OCI-LY1 (cell line): Measurements from ENCODE around the gene GPR17.

Source experiments
- H2AFZ ChIP-seq: fragments of 200-600 bp; sonication (generic), shearing (Covaris generic); 2 replicates; pipeline ENCODE4 v1.6.0; 2014; ENCODE audit warnings: antibody characterized with exemption, mild to moderate bottlenecking, low read length
- H3F3A ChIP-seq: fragments of 200-600 bp; sonication (generic), shearing (Covaris generic); 2 replicates; pipeline ENCODE4 v1.6.0; 2014; ENCODE audit warnings: mild to moderate bottlenecking, antibody characterized with exemption, low read length, moderate library complexity; ENCODE audit not compliant: insufficient read depth
- H3K27ac ChIP-seq: fragments of 200-600 bp; sonication (generic); 2 replicates; pipeline ENCODE4 v1.5.1; 2014; ENCODE audit warnings: low read length, mixed run types, mild to moderate bottlenecking, low read depth; ENCODE audit not compliant: poor library complexity, severe bottlenecking
- H3K27me3 ChIP-seq: fragments of 200-600 bp; sonication (generic); 2 replicates; pipeline ENCODE4 v1.6.0; 2014; ENCODE audit warnings: antibody characterized with exemption, mild to moderate bottlenecking, low read length, moderate library complexity; ENCODE audit not compliant: insufficient read depth
- H3K36me3 ChIP-seq: fragments of 200-600 bp; sonication (generic); 2 replicates; pipeline ENCODE4 v1.6.1; 2014; ENCODE audit warnings: mild to moderate bottlenecking, antibody characterized with exemption, low read length, moderate library complexity, mixed read lengths; ENCODE audit not compliant: insufficient read depth
- H3K4me1 ChIP-seq: fragments of 200-600 bp; sonication (generic); 2 replicates; pipeline ENCODE4 v1.5.1; 2014; ENCODE audit warnings: mild to moderate bottlenecking, low read length, moderate library complexity; ENCODE audit not compliant: insufficient read depth, severe bottlenecking
- H3K4me2 ChIP-seq: fragments of 200-600 bp; sonication (generic), shearing (Covaris generic); 2 replicates; pipeline ENCODE4 v1.6.1; 2014; ENCODE audit warnings: low read length
- H3K4me3 ChIP-seq: fragments of 200-600 bp; sonication (generic); 2 replicates; pipeline ENCODE4 v1.5.1; 2014; ENCODE audit warnings: low read length, low read depth, mild to moderate bottlenecking, mixed read lengths; ENCODE audit not compliant: poor library complexity, severe bottlenecking
- H3K79me2 ChIP-seq: fragments of 200-600 bp; shearing (Covaris generic); 2 replicates; pipeline ENCODE4 v1.6.1; 2016; ENCODE audit warnings: mixed run types, low read length, mixed read lengths; ENCODE audit not compliant: insufficient read depth
- H3K9ac ChIP-seq: fragments of 200-600 bp; sonication (generic), shearing (Covaris generic); 2 replicates; pipeline ENCODE4 v1.6.1; 2014; ENCODE audit warnings: mild to moderate bottlenecking, low read length, mixed read lengths
- H3K9me2 ChIP-seq: fragments of 200-600 bp; sonication (generic), shearing (Covaris generic); 2 replicates; pipeline ENCODE4 v1.6.1; 2014; ENCODE audit warnings: low read depth, mild to moderate bottlenecking, low read length, mixed read lengths
- H3K9me3 ChIP-seq: fragments of 200-600 bp; shearing (Covaris generic); 2 replicates; pipeline ENCODE4 v1.6.1; 2014; ENCODE audit warnings: low read length, mixed read lengths
- H4K20me1 ChIP-seq: fragments of 200-600 bp; sonication (generic), shearing (Covaris generic); 2 replicates; pipeline ENCODE4 v1.6.0; 2016; ENCODE audit warnings: mild to moderate bottlenecking, low read length; ENCODE audit not compliant: insufficient read depth
- CTCF ChIP-seq: fragments of 200-600 bp; sonication (generic), shearing (Covaris generic); IDR thresholded peaks from 2 replicates; pipeline ENCODE4 v1.5.1; 2017; ENCODE audit warnings: mild to moderate bottlenecking, antibody characterized with exemption, low read length, moderate library complexity, mixed read lengths
- EZH2 ChIP-seq: fragments of 200-600 bp; sonication (generic), shearing (Covaris generic); IDR thresholded peaks from 2 replicates; pipeline ENCODE4 v1.8.0; 2017; ENCODE audit warnings: borderline replicate concordance, mixed run types, mild to moderate bottlenecking, antibody characterized with exemption, low read length, moderate library complexity, mixed read lengths

The GPR17 gene

GRCh38 chr2:127681288-127681804 lies 35.4 kb downstream of the GPR17 start:
- Histone ChIP-seq H4K20me1 (no peaks in the 10 kb centered on the region), H3K79me2 (no peaks in the 10 kb centered on the region), H3K4me1 (no peaks in the 10 kb centered on the region), H3K27me3 (peaks cover 9% of the 10 kb centered on the region; the same call in 1 of the 2 replicates), H3K27ac (no peak overlapping the region), H3F3A (no peaks in the 10 kb centered on the region), H3K9me2 (no peaks in the 10 kb centered on the region), H3K36me3 (no peaks in the 10 kb centered on the region), H3K9ac (no peak overlapping the region), H3K9me3 (no peaks in the 10 kb centered on the region), H3K4me3 (no peak overlapping the region), H2AFZ (no peak overlapping the region), H3K4me2 (no peak overlapping the region)
- TF ChIP-seq EZH2 = no peak
- TF ChIP-seq CTCF = no peak

- H3K27ac ChIP-seq = no peak overlapping the region
- H2AFZ ChIP-seq = no peak overlapping the region
- no peaks in the 10 kb centered on the region for H3K9me2 ChIP-seq
- no peaks in the 10 kb centered on the region for H3K4me1 ChIP-seq
- no peak overlapping the region for H3K4me2 ChIP-seq
- H3K27me3 ChIP-seq = 0 out of 2 replicates have a peak, but pooled peaks cover 4% of the 10 kb centered on the region
- no peak overlapping the region for H3K9ac ChIP-seq
- no peaks in the 10 kb centered on the region for H3K36me3 ChIP-seq
- no peaks in the 10 kb centered on the region for H4K20me1 ChIP-seq
- no peaks in the 10 kb centered on the region for H3K9me3 ChIP-seq
- H3K79me2 ChIP-seq = no peaks in the 10 kb centered on the region
- TF ChIP-seq EZH2 (no peak), CTCF (no peak)
- no peaks in the 10 kb centered on the region for H3F3A ChIP-seq
- H3K4me3 ChIP-seq = no peak overlapping the region
These were observed 36.3 kb downstream of the GPR17 start for GRCh38 chr2:127681976-127682857.

GRCh38 chr2:127683056-127683455 lies 37.1 kb downstream of the GPR17 start:
- H3K9me3 ChIP-seq = no peaks in the 10 kb centered on the region
- TF ChIP-seq CTCF = no peak
- no peak for TF ChIP-seq EZH2
- no peak overlapping the region for H3K27ac ChIP-seq
- 0 out of 2 replicates have a peak, but pooled peaks cover 4% of the 10 kb centered on the region for H3K27me3 ChIP-seq
- no peak overlapping the region for H3K9ac ChIP-seq
- H3K4me2 ChIP-seq = no peak overlapping the region
- no peak overlapping the region for H2AFZ ChIP-seq
- no peaks in the 10 kb centered on the region for H3K36me3 ChIP-seq
- H3K79me2 ChIP-seq = no peaks in the 10 kb centered on the region
- H3K9me2 ChIP-seq = no peaks in the 10 kb centered on the region
- H3K4me3 ChIP-seq = no peak overlapping the region
- no peaks in the 10 kb centered on the region for H3F3A ChIP-seq
- no peaks in the 10 kb centered on the region for H4K20me1 ChIP-seq
- H3K4me1 ChIP-seq = no peaks in the 10 kb centered on the region
